OCI-LY7 (cell line): ENCODE results near the gene C10orf95. TPM values are rescaled to one million over a fixed set of nuclear protein-coding genes. Genes with fewer than 3 reads are reported as not detected.

ENCODE experiments used
- BruUV-seq: library from RNA; stranded (reverse); fragments of 400-500 nt; replicated peaks from 2 replicates; lab custom pipeline; 2021; lab: Mats Ljungman, UMichigan
- CTCF ChIA-PET: fragments of 300-600 bp; sonication (Branson Sonifier 250); formaldehyde crosslinking; loops from one replicate; lab custom pipeline; 2022; ENCODE audit warnings: antibody characterized with exemption; ENCODE audit not compliant: unreplicated experiment; lab: Charles Lee
- POLR2A ChIA-PET: fragments of 300-600 bp; sonication (Branson Sonifier 250); formaldehyde crosslinking; loops from one replicate; lab custom pipeline; 2022; ENCODE audit warnings: antibody characterized with exemption; lab: Charles Lee
- DNase-seq: peaks from one replicate; pipeline ENCODE4 v3.0.0-alpha.2; 2015; ENCODE audit warnings: low spot score
- H2AFZ ChIP-seq: fragments of 200-600 bp; sonication (generic), shearing (Covaris generic); 2 replicates; pipeline ENCODE4 v1.6.1; 2014; ENCODE audit warnings: mild to moderate bottlenecking, antibody characterized with exemption, low read length, moderate library complexity
- H3K27ac ChIP-seq: fragments of 200-600 bp; sonication (generic); 2 replicates; pipeline ENCODE4 v1.5.1; 2014; ENCODE audit warnings: mixed run types, low read depth, mild to moderate bottlenecking, moderate library complexity, low read length, inconsistent platforms; ENCODE audit not compliant: poor library complexity, severe bottlenecking
- H3K36me3 ChIP-seq: fragments of 200-600 bp; sonication (generic); 2 replicates; pipeline ENCODE4 v1.6.1; 2014; ENCODE audit warnings: mild to moderate bottlenecking, antibody characterized with exemption, low read length, moderate library complexity, mixed read lengths; ENCODE audit not compliant: insufficient read depth
- H3K4me1 ChIP-seq: fragments of 200-600 bp; sonication (generic); 2 replicates; pipeline ENCODE4 v1.5.1; 2014; ENCODE audit warnings: mild to moderate bottlenecking, low read length; ENCODE audit not compliant: insufficient read depth, poor library complexity, severe bottlenecking
- H3K4me2 ChIP-seq: fragments of 200-600 bp; sonication (generic); 2 replicates; pipeline ENCODE4 v1.6.1; 2014; ENCODE audit warnings: mild to moderate bottlenecking, low read length
- H3K4me3 ChIP-seq: fragments of 200-600 bp; sonication (generic); 2 replicates; pipeline ENCODE4 v1.5.1; 2014; ENCODE audit warnings: mild to moderate bottlenecking, low read depth, low read length; ENCODE audit not compliant: poor library complexity, severe bottlenecking
- H3K79me2 ChIP-seq: fragments of 200-600 bp; sonication (generic); 2 replicates; pipeline ENCODE4 v1.6.1; 2016; ENCODE audit warnings: low read depth, mild to moderate bottlenecking, low read length, moderate library complexity, mixed read lengths; ENCODE audit not compliant: insufficient read depth
- H3K9me2 ChIP-seq: fragments of 200-600 bp; sonication (generic); 2 replicates; pipeline ENCODE4 v1.6.1; 2016; ENCODE audit warnings: mild to moderate bottlenecking, low read length, mixed read lengths; ENCODE audit not compliant: insufficient read depth
- H3K9me3 ChIP-seq: fragments of 200-600 bp; sonication (generic); 2 replicates; pipeline ENCODE4 v1.6.1; 2014; ENCODE audit warnings: mild to moderate bottlenecking, mixed run types, low read length, mixed read lengths
- H4K20me1 ChIP-seq: fragments of 200-600 bp; sonication (generic); 2 replicates; pipeline ENCODE4 v1.6.1; 2014; ENCODE audit warnings: mild to moderate bottlenecking, antibody characterized with exemption, low read length, moderate library complexity, mixed read lengths; ENCODE audit not compliant: insufficient read depth
- EZH2phosphoT487 ChIP-seq: fragments of 200-600 bp; sonication (generic); IDR thresholded peaks from 2 replicates; pipeline ENCODE4 v1.6.1; 2018; ENCODE audit warnings: low read depth, borderline replicate concordance, mild to moderate bottlenecking, mixed run types, antibody characterized with exemption, low read length, moderate library complexity, mixed read lengths
- intact Hi-C: fragments of 100-400 bp; cut with micrococcal nuclease; formaldehyde crosslinking; loops from one replicate; pipeline ENCODE4 v1.10.0; 2022; ENCODE audit not compliant: unreplicated experiment
- total RNA-seq, 2 experiments: library from RNA; depleted of rRNA in 1 of 2; stranded (reverse); fragments of >200 nt in 1 of 2; shearing (Covaris generic) in 1 of 2; gene quantifications; 2 replicates each; pipeline ENCODE4 v1.2.3, GENCODE V29; 2014 to 2022
- TF ChIP-seq, protein P1 (sequence below): fragments of 200-600 bp; sonication (generic); conservative IDR thresholded peaks from 2 replicates; pipeline ENCODE4 v1.5.1; 2014; ENCODE audit warnings: mild to moderate bottlenecking, antibody characterized with exemption, low read length, moderate library complexity, mixed read lengths

Gene C10orf95
- total RNA-seq, 2 experiments from 2014 or later: 0.67 to 3.3 TPM

DNA sequence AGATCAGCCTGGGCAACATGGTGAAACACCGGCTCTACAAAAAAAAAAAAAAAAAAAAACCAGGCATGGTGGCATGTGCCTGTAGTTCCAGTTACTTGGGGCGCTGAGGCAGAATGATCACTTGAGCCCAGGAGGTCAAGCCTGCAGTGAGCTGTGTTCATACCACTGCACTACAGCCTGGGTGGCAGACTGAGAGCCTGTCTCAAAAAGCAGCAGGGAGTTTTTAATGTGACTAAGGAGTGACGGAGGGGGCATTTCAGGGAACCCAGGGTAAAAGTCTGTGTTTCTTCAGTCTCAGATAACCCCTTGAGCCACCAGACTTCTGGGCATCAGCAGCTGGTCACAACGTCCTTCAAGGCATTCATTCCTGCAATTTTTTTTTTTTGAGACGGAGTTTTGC is 2.2 kb upstream of the C10orf95 start:
- Histone ChIP-seq H3K4me1 (peaks cover 25% of the 10 kb centered on the region), H4K20me1 (no peaks in the 10 kb centered on the region), H3K79me2 (peaks cover 13% of the 10 kb centered on the region), H3K4me2 (no peak overlapping the region), H3K27ac (no peak overlapping the region), H3K9me2 (no peaks in the 10 kb centered on the region), H3K36me3 (peaks cover 47% of the 10 kb centered on the region), H3K4me3 (no peak overlapping the region), H3K9me3 (no peaks in the 10 kb centered on the region), H2AFZ (no peak overlapping the region)
- ChIA-PET CTCF (no interaction called here), POLR2A (interaction anchor here (0.7 kb wide), 2 partner anchors 94 to 1316 kb away, joined by 3 to 7 read pairs; no protein-coding TSS in a partner anchor)
- intact Hi-C loops: loop anchor here (5.0 kb wide), 1 partner anchor 194 kb away; no protein-coding TSS in a partner anchor
- DNase-seq: no peak
- no TSS peak for BruUV-seq
- TF ChIP-seq, protein P1, sequence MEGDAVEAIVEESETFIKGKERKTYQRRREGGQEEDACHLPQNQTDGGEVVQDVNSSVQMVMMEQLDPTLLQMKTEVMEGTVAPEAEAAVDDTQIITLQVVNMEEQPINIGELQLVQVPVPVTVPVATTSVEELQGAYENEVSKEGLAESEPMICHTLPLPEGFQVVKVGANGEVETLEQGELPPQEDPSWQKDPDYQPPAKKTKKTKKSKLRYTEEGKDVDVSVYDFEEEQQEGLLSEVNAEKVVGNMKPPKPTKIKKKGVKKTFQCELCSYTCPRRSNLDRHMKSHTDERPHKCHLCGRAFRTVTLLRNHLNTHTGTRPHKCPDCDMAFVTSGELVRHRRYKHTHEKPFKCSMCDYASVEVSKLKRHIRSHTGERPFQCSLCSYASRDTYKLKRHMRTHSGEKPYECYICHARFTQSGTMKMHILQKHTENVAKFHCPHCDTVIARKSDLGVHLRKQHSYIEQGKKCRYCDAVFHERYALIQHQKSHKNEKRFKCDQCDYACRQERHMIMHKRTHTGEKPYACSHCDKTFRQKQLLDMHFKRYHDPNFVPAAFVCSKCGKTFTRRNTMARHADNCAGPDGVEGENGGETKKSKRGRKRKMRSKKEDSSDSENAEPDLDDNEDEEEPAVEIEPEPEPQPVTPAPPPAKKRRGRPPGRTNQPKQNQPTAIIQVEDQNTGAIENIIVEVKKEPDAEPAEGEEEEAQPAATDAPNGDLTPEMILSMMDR: no peak
- no peak for TF ChIP-seq EZH2phosphoT487

DNA sequence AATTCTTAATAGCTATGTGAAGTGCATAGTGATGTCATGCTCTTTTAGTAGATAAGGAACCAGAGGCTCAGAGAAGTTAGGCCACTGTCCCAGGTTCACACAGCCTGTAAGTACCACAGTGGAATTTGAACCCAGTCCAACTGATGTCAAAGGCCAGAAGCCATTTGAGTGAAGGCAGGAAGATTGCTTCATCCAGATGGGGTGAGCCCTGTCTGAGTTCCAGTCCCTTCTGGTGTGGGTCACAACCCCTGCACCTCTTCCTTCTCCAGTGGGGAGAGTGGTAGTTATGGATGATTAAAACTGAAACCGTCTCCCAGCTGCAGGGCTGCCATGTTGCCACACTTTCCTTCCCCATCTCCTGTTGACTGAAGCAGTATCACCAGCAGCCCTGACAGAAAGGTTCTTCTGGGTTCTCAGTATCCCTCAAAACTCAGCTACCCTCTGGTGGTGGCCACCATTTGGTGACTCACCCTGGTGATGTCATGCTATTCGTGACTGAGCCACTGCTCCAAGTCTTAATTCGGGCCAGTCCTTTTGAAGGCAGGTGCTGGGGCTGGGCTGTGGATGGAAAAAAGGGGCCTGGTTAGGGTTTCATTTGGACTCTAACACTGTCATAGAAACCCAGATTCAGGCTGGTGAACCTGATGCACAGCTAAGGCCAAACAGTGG is 1.5 kb upstream of the C10orf95 start:
- ChIA-PET CTCF (interaction anchor here (0.6 kb wide), 1 partner anchor 911 kb away, joined by 3 read pairs; no protein-coding TSS in a partner anchor), POLR2A (interaction anchor here (4.3 kb wide), 1 partner anchor 9 kb away, joined by 49 read pairs; no protein-coding TSS in a partner anchor)
- no peak overlapping the region for H3K4me3 ChIP-seq
- H3K27ac ChIP-seq: no peak overlapping the region
- TF ChIP-seq EZH2phosphoT487: no peak
- TF ChIP-seq, protein P1: no peak
- no peaks in the 10 kb centered on the region for H4K20me1 ChIP-seq
- no peaks in the 10 kb centered on the region for H3K9me2 ChIP-seq
- H3K4me2 ChIP-seq: no peak overlapping the region
- peaks cover 47% of the 10 kb centered on the region for H3K36me3 ChIP-seq
- H3K4me1 ChIP-seq: peaks cover 25% of the 10 kb centered on the region
- peaks cover 13% of the 10 kb centered on the region for H3K79me2 ChIP-seq
- BruUV-seq: no TSS peak
- no peaks in the 10 kb centered on the region for H3K9me3 ChIP-seq
- no peak overlapping the region for H2AFZ ChIP-seq
- intact Hi-C loops: loop anchor here (5.0 kb wide), 1 partner anchor 194 kb away; no protein-coding TSS in a partner anchor
- no peak for DNase-seq
